Iris pigment epithelial cell (primary cell): ENCODE data around the gene CCKAR.

Experiments
- DNase-seq: peaks from one replicate; pipeline ENCODE4 v3.0.0-alpha.2; 2011; ENCODE audit warnings: low read depth

CCKAR gene

DNA sequence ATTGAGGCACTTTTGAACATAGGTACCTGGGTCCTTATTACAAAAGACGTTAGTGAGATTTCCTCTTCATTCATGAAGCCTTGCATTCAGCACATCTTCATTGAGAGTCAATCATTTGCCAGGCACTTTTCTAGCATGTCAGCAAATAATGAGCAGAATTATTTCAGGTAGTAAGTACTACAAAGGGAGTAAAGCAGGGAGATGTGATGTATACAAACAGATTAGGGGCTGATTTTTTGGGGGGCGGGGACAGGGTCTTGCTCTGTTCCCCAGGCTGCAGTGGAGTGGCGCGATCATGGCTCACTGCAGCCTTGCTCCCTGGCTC, 638 bp upstream of the CCKAR start:
- no peak for DNase-seq

DNA sequence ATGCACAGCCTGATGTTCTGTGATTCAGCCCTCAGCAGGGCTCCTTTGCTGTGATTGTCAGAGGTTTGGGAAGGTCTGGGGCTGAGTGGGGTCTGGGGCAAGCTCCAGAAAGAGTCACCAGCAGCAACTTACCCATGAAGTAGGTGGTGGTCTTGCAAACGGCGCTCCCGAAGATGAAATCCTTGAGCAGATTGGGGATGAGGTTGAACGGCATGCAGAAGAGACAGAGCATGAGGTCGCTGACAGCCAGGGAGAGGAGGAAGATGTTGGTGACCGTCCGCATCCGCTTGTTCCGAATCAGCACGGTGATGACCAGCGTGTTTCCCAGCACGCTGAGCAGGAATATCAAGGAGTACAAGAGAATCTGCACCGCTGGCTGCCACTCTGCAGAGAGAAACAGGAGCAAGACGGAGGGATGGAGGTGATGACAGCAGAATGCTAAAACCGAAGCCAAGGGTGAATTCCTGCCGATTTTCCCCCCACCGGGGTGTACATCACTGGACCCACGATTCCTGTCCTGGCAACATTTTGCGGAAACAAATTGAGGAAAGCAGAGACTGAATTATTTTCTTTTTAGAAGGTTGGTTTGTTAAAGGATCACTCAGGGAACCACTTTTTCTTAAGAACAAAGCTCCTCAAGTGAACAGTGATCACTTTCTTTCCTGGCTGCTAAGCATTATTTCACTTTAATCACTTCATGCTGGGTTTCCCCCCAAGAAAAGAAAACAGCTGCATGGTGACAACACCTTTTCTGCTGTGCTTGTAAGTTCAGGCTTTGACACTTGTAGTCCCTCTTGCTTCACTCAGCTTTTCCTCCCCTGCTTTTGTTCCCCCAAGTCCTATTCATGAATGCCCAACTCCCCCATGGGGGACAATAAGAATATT, 941 bp downstream of the CCKAR start:
- DNase-seq: no peak

DNA sequence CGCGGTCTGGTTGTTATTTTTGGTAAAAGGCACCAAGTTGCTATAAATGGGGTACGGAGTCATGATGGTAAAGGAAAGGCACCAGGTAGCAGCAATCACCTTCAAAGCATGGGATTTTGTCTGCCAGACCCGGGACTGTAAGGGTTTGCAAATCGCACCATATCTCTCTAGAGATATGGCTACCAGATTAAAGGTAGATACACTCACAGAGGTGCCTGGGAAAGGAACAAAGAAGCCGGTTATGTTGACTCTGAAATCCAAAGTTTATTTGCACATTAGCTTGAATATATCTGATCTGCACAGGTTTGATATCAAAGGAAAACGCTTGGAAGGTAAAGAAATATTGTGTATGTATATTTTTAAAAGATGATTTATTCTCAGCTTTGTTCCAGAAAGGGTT, 4.6 kb downstream of the CCKAR start:
- DNase-seq: no peak

DNA sequence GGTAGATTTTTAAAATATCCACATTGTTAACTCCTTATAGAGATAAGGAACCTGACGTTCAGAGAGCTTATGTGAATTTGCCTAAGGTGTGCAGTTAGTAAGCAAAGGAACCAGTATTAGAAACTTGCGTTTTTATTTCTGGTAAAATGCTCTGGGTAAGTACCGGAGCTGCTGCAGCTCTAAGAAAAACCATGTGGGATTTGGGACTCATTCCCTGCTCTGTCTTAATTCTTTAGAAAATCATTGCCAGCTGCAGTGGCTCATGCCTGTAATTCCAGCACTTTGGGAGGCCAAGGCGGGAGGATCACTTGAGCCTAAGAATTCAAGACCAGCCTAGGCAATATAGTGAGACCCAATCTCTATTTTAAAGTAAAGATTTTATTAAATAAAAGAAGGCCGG, 5.8 kb downstream of the CCKAR start:
- no peak for DNase-seq

DNA sequence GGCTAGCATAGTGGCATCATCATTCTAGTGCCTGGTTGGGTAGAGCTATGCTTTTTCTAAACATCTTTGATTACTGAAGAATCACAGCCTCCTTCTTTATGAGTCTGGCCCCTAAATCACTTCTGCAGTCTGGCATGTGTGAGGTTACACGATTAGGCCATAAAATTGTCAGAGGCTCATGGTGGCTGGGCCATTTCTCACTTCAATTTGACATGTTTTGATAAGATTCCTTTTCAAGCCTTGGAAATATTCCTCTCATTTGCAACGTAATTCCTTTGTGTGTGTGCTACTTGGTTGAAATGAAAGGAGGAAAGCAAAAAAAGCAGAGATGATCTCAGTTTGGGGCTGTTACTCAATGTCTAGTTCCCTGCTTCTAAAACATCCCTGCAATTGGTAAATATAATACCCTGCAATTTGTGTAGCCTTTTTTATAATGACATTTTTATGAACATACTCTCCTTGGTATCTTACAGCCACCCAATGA, 6.2 kb downstream of the CCKAR start:
- DNase-seq: no peak

DNA sequence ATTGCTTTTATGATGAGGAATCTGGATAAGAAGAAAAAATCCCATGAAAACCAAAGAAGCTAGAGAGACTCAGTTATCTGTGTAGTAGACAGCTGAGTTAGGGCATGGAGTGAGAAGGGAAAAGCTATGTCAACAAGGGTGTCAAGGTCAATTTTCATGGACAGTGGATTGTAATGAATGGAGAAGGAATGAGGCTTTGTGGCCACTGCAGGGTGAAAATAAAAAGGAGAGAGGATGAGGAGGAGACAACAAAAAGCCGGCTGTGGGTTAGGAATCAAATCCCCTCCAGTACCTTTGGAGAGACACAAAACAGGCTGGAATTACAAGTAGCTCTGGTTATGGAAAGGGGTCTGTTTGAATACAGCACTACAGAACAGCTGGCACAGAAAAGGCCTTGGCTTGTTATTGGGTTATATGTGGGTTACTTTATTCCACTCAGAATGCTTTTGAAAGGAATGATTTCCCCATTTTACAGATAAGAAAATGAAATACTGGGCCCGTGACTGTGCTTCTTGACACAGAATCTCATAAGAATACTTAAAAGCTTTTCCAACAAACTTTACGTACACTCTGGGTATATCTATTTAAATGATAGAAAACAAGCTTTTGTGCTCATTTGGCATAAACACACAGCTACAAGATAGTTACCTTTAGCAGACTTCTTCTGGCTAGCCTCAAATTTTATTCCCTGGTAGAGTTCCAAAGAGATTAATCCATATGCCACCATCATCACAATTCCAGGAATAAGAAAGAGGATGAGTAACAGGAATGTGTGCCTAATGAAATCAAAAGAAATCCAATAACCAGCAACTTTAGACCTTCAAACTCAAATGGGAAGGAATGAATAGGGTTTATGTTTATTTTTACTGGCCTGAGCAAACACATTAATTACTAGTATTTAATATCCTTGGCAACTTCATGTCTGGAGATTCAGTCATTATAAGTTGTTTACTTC, 7.5 kb downstream of the CCKAR start:
- DNase-seq: no peak

DNA sequence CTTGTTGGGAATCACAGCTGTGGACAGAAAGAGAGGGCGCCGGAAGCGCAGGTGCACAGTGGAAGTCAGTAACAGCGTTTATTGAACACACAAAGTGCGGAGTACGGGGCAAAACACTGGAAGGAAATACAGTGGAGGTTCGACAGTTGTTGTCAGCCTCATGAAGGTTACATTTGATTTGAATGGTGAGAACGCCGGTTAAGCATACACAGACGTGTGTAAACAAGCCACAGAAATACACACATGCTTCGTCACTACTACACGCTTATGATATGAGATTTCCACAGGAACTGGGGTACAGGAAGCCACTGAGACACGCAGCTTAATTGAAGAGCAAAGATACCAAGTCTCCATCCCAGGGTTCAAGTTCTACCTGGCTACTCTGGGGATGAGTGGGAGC, 12.0 kb downstream of the CCKAR start:
- DNase-seq: no peak

DNA sequence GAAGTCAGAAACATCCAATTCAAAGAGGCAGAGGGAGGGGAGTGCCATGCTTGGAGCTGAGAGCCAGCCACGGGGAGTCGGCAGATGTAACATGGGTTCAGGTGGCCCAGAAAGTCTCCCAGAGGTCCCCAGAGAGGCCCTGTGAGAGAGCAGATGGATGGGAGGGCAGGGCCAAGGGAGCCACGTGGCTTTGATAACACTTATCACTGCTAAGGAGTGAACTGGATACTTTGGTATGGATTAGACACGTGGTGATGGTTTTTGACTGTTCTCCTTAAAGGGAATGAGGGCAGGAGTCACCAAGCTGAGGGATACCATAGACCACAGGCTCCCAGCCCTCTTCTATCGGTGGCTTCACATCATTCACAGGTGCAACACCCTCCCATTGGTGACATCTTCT, 13.7 kb downstream of the CCKAR start:
- DNase-seq: no peak

DNA sequence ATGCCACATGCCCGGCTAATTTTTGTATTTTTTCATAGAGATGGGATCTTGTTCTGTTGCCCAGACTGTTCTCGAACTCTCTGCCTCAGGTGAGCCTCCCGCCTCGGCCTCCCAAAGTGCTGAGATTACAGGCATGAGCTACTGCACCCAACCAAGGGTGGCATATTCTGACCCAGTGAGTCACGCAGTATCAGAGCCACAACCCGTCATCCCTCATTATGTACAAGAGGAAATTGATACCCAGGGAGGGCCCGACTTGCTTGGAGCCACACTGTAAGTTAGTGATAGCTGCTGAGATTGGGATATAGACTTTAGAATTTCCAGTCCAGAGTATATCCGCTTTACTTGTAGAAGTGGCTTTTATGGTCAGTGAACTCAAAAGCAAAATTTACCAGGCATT, 14.6 kb downstream of the CCKAR start:
- DNase-seq: no peak

DNA sequence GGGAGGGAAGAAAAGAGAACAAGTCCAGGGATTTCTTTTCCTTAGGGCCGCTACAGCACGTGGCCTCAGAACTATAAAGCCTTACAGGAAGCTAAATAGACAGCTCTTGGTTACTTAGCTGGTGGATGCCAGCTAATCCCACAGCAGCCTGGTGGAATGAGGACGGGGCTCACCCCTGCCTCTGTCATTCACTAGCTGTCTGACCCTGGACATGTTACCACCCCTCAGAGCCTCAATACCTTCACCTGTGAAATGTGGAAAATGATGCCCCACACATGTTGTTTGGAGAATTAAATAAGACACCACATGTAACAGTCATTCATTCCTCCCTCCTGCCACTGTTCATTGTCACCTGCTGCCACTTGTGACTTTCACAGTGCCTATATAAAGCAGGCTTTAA, 15.7 kb downstream of the CCKAR start:
- DNase-seq: no peak

DNA sequence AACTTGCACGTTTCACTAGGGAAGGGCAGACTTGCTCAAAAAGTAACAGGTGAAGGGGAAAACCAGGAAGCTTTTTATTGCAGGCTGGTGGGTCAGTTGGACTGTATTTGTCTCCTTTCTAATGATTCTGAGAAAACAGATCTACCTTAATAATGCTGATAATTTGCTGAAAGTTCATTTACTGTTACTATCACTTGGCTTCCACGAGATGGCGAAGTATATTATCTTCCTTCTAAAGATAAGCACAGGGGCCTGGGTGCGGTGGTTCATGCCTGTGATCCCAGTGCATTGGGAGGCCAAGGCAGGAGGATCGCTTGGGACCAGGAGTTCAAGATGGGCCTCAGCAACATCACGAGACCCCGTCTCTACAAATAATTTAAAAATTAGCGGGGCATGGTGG, 16.4 kb downstream of the CCKAR start:
- no peak for DNase-seq

DNA sequence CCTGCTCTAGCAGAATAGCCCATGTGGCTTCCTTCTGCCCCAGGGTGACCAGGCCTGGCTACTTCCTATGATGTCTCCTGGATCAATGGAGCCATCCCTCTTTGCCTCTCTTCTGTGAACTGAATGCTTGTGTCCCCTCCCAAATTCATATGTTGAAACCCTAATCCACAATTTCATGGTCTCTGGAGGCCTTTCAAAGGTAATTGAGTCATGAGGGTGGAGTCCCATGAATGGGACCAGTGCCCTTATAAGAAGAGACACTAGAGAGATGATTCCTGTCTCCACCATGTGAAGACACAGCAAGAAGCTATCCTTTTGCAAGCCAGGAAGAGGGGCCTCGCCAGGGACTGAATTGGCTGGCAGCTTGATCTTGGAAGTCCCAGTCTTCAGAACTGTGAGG, 18.4 kb downstream of the CCKAR start:
- DNase-seq: no peak

DNA sequence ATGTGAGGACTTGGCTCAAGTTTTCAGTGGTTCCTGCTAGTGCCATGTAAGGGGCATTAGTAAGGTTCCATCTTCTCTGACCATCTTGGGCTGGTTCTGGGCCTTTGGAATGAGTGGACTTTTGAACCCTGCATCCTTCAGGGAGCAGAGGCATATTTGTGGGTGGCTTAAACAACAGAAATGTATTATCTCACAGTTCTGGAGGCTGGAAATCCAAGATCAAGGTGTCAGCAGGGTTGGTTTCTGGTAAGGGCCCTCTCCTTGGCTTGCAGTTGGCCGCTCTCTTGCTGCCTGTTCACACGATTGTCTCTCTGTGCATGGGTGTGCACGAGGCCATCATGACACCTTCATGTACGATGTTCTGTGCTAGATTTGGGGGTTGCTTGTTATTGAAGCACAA, 21.3 kb downstream of the CCKAR start:
- no peak for DNase-seq

DNA sequence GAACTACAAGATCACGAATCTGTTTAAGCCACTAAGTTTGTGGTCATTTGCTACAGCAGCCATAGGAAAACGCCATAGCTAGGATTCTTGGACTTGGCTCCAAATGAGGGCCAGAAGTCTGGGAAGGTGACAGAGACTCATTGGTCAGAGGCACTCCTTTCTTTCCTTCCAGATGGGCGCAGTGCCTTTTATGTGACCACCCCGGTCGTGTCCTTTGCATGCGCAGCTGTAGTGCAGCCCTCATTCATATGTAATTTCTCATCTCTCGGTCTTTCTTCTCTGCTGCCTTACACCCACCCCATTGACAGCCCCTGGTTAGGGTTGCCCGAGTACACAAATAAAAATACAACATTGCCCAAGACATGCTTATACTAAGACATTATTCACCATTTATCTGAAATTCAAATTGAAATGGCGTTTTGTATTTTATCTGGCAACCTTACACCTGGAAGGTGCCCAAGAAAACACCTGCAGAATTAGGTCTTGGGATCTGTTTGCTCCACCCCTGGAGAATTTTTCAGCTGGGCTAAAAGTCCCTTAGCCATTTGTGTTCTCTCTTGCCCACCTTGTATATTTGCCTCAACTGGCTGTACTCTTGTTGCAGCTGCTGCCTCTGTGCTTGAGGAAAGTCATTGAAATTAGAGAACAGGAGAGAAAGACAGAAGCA, 21.9 kb downstream of the CCKAR start:
- no peak for DNase-seq

DNA sequence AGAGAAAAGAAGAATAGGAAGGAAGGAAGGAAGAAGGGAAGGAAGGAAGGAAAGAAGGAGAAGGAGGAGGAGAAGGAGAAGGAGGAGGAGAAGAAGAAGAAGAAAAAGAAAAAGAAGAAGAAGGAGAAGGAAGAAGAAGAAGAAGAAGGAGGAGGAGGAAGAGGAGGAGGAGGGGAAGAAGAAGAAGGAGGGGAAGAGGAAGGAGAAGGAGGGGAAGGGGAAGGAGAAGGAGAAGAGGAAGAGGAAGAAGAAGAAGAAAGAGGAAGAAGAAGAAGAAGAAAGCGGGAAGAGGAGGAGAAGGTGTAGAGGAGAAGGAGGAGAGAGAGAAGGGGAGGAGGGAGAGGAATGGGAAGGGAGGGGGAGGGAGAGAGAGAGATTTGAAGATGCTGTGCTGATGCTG, 22.6 kb downstream of the CCKAR start:
- DNase-seq: no peak

DNA sequence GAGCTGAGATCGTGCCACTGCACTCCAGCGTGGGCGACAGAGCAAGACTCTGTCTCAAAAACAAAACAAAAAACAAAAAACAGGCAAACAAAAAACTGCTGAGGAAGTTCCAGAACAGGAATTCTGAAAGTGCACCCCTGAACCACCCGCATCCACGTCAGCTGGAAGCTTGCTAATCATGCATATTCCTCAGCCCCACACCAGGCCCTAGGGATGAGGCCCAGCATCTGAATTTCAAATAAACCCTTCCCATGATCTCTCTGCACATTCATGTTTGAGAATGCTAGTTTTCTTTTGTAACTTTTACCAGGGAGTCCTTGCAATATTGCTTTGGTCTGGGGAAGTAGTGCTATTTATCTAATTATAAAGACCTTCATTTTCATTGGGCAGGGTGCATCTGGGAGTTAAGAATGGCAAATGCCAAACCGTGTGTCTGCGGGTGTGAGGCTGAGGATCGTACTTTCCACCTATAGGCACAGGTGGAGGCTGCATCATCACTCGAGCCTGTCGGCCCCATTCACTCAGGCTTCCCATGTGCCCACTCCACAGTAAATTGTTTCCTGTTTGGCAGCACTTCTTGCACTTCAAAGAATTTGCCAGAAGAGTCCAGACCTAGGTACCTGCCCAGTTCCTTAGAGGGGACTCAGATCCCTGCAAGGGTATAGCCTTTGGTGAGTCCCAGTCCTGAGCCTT, 23.6 kb downstream of the CCKAR start:
- DNase-seq: no peak

DNA sequence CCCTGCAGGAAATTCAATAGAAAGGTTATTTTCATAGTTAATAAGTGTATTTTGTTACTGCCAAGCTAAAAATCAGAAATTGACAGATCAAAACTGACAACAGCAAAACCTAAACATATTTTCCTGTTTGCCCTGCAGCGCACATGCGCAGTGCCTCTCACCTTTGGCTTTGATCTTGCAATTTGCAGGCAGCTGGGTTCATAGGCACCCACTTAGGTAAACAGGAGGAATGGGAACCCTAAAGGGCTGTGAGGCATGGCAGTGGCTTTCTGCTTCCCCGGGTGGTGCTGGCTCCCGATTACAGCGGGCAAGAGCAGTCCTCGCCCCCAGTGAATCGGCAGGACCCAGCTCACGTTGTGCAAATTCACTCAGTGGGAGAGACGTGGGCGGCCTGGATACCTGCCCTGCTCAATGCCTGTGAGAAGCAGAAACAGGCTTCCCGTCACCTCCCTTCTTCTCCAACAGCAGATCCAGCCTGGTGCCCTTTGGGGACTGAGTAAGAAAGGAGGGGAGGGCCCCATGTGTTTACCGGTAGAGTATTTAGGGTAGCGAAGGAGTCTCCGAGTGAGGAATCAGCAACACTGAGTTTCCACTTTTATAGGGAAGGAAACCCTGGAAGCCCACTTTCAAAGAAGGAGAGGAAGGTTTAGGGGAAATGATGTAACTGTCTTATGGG, 25.7 kb downstream of the CCKAR start:
- no peak for DNase-seq

DNA sequence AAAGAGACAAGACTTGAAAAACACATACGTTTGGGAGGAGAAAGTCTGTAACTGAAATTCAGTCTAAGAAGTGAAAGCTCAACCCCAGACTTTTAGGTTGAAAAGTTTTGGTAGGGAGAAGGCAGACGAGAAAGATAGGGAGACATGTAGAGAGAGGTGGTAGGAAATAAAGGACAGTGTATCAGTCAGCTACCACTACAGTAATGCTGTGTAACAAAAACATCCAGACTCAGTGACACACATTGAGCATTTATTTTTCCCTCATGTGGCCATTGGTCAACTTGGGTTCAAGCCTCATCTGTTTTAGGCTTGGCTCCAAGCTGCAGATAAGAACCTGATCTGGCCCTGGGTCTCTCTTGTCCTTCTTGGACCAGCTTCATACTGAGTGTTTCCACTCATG, 26.9 kb downstream of the CCKAR start:
- no peak for DNase-seq

DNA sequence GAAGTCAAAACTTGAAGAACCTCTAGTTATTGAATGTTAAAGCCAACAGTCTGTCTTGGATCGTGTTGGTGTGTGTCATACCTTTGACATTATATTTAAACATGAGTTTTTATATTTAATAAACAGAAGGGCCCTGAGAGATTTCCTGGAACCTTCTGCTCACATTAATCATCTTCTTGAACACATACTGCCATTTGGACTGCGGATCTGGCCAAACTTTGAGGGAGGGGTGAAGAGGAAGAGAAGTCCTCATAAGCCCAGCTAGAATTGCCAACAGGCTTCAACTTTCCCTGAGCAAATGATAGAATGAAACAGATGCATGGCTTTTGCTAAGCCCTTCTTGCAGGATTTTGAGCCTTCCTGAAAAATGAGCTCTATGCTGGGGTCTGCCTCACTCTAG, 27.4 kb downstream of the CCKAR start:
- DNase-seq: no peak

DNA sequence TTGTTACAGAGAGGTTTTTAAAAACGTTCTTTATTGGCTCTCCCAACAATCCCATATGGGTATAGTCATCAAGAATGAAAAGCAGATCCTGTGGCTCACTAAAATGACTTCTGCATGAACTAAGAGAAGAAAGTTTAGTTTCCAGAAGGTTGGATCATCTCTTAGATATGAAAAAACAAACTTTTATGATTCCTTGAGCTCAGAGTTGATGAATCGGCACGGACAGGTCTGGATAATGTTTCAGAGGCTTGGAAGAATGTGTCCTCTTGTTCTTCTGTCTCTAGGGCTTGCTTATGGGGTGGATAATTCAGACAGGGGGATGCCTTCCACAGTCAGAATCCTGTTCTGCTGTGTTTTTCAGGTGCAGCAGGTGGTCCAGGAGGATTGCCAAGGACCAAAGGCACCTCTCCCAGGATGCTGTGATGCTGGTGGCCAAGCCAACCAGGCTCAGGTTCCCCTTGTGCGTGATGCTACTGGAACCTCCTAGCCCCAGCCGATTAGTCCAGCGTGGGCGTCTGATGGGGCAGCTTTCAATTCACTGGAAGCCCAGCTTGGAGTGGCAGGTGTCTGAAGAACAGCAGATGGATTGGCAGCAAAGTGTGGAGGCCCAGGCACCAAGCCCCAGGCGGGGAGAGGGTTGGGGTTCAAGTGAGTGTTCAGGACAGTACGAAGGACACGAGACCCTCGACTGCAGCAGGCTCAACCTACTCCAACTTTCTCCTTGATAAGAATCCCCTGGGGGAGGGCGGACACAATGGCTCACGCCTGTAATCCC, 30.3 kb downstream of the CCKAR start:
- DNase-seq: peak; percentile 31
